ENCODE measurements around the gene TLE4.

The TLE4 gene

GRCh38 chr9:79573412-79573923 lies 1.7 kb downstream of the TLE4 start:
- H3K27ac ChIP-seq = no peak overlapping the region
- no peak for TF ChIP-seq ZFX (IDR thresholded peaks at IDR 0.05)
- TF ChIP-seq CTCF (conservative IDR thresholded peaks at IDR 0.05) = no peak

- TF ChIP-seq CTCF (conservative IDR thresholded peaks at IDR 0.05) (no peak), ZFX (IDR thresholded peaks at IDR 0.05) (no peak)
- H3K27ac ChIP-seq = no peak overlapping the region
Measured at GRCh38 chr9:79574136-79574535, 2.4 kb downstream of the TLE4 start.

GRCh38 chr9:79574781-79575180 lies 3.0 kb downstream of the TLE4 start:
- TF ChIP-seq CTCF (conservative IDR thresholded peaks at IDR 0.05) = no peak
- no peak for TF ChIP-seq ZFX (IDR thresholded peaks at IDR 0.05)
- no peak overlapping the region for H3K27ac ChIP-seq

- no peak overlapping the region for H3K27ac ChIP-seq
- no peak for TF ChIP-seq ZFX (IDR thresholded peaks at IDR 0.05)
- TF ChIP-seq CTCF (conservative IDR thresholded peaks at IDR 0.05) = no peak
Measured at GRCh38 chr9:79575547-79575946, 3.8 kb downstream of the TLE4 start.

- no peak for TF ChIP-seq ZFX (IDR thresholded peaks at IDR 0.05)
- no peak for TF ChIP-seq CTCF (conservative IDR thresholded peaks at IDR 0.05)
- no peak overlapping the region for H3K27ac ChIP-seq
Measured at GRCh38 chr9:79577969-79578723, 6.4 kb downstream of the TLE4 start.

- TF ChIP-seq CTCF (conservative IDR thresholded peaks at IDR 0.05) (no peak), ZFX (IDR thresholded peaks at IDR 0.05) (no peak)
Measured at GRCh38 chr9:79578891-79579290, 7.1 kb downstream of the TLE4 start.

GRCh38 chr9:79579624-79580023 lies 7.9 kb downstream of the TLE4 start:
- no peak overlapping the region for H3K27ac ChIP-seq
- TF ChIP-seq CTCF (conservative IDR thresholded peaks at IDR 0.05) (no peak), ZFX (IDR thresholded peaks at IDR 0.05) (no peak)

More at GRCh38 chr9:79578891-79579290, 7.1 kb downstream of the TLE4 start:
- no peak overlapping the region for H3K27ac ChIP-seq

Data from C4-2B (cell line).